Measurements from ENCODE around the gene ATP2A1. TPM values are rescaled to one million over a fixed set of nuclear protein-coding genes. Genes with fewer than 3 reads are reported as not detected.
A peak's percentile ranks its signal among the peaks of the same experiment; 100 is the strongest.
"Not testable (repeated sequence)": the region's sequence is repeated elsewhere in the genome, so short reads cannot be mapped to it uniquely, and the experiment has no call there.

Gene ATP2A1
- total RNA-seq, 1 experiment from 2014 or later = not detected

- DNase-seq (ENCODE audit: low read depth) = no peak
These were observed 32.1 kb downstream of the ATP2A1 start for GRCh38 chr16:28910086-28911031.

GRCh38 chr16:28912558-28912957 is 34.3 kb downstream of the ATP2A1 start:
- no peak for DNase-seq (ENCODE audit: low read depth)

- DNase-seq (ENCODE audit: low read depth) = no peak
These were observed 35.8 kb downstream of the ATP2A1 start for GRCh38 chr16:28913946-28914724.

- DNase-seq (ENCODE audit: low read depth) = peak; percentile 51
These were observed 36.9 kb downstream of the ATP2A1 start for GRCh38 chr16:28915181-28915580.

- DNase-seq (ENCODE audit: low read depth) = no peak
These were observed 38.8 kb downstream of the ATP2A1 start for GRCh38 chr16:28917095-28917494.

- DNase-seq (ENCODE audit: low read depth) = no peak
These were observed 40.4 kb downstream of the ATP2A1 start for GRCh38 chr16:28918698-28919097.

- no peak for DNase-seq (ENCODE audit: low read depth)
These were observed 44.9 kb downstream of the ATP2A1 start for GRCh38 chr16:28923231-28923587.

- DNase-seq (ENCODE audit: low read depth) = no peak
These were observed 45.5 kb downstream of the ATP2A1 start for GRCh38 chr16:28923652-28924398.

- no peak for DNase-seq (ENCODE audit: low read depth)
These were observed 46.1 kb downstream of the ATP2A1 start for GRCh38 chr16:28924399-28924761.

- DNase-seq (ENCODE audit: low read depth) = peak; percentile 82
These were observed 46.6 kb downstream of the ATP2A1 start, which contains the start of gene RABEP2 for GRCh38 chr16:28924762-28925385. Gene RABEP2 (minus strand): TSS chr16:28925238. CDS start chr16:28925163, 75 bp downstream.

GRCh38 chr16:28925386-28926228 is 47.3 kb downstream of the ATP2A1 start:
- peak; percentile 83 for DNase-seq (ENCODE audit: low read depth)

GRCh38 chr16:28926284-28926683 is 48.0 kb downstream of the ATP2A1 start:
- DNase-seq (ENCODE audit: low read depth) = not testable (repeated sequence)

GRCh38 chr16:28927815-28928214 is 49.5 kb downstream of the ATP2A1 start:
- no peak for DNase-seq (ENCODE audit: low read depth)

- DNase-seq (ENCODE audit: low read depth) = no peak
These were observed 51.9 kb downstream of the ATP2A1 start for GRCh38 chr16:28930203-28930602.

- DNase-seq (ENCODE audit: low read depth) = no peak
These were observed 52.4 kb downstream of the ATP2A1 start for GRCh38 chr16:28930652-28931051.

- DNase-seq (ENCODE audit: low read depth) = no peak
These were observed 53.5 kb downstream of the ATP2A1 start, which contains the start of gene CD19 for GRCh38 chr16:28931801-28932225. Gene CD19 (plus strand): TSS chr16:28931971. CDS start chr16:28932001, 30 bp downstream.

GRCh38 chr16:28932339-28933141 is 54.3 kb downstream of the ATP2A1 start:
- DNase-seq (ENCODE audit: low read depth) = no peak

GRCh38 chr16:28933171-28933570 is 54.9 kb downstream of the ATP2A1 start:
- DNase-seq (ENCODE audit: low read depth) = no peak

GRCh38 chr16:28935346-28935745 is 57.1 kb downstream of the ATP2A1 start:
- DNase-seq (ENCODE audit: low read depth) = peak; percentile 22

Data from RPMI7951 (cell line).